HepG2 (cell line): Measurements from ENCODE around the gene TMEM130. TPM values are rescaled to one million over a fixed set of nuclear protein-coding genes. Genes with fewer than 3 reads are reported as not detected.

Experiments
- ATM ChIP-seq: fragments of 450-650 bp; IDR thresholded peaks from 2 replicates; pipeline ENCODE4 v1.7.1; 2017; ENCODE audit warnings: mild to moderate bottlenecking, borderline replicate concordance
- EP300 ChIP-seq, 3 experiments: sonication (generic) in 1 of 3; formaldehyde crosslinking in 1 of 3; IDR thresholded peaks; 2 replicates each; pipeline versions ENCODE4 v1.5.1 to v1.6.1; 2011 to 2020; ENCODE audit warnings: low read depth in 2 of 3, low read length in 2 of 3, borderline replicate concordance in 1 of 3, improper control_type of control experiment in 1 of 3, mild to moderate bottlenecking in 1 of 3, missing genetic modification reagents in 1 of 3, moderate library complexity in 1 of 3
- FOXJ3 ChIP-seq: sonication (generic); formaldehyde crosslinking; IDR thresholded peaks from 2 replicates; pipeline ENCODE4 v1.4.0; 2020; ENCODE audit warnings: missing genetic modification reagents, mild to moderate bottlenecking, borderline replicate concordance
- GABPA ChIP-seq, 2 experiments: IDR thresholded peaks; 2 replicates each; pipeline ENCODE4 v1.6.1; 2011 to 2016; ENCODE audit warnings: low read depth in 2 of 2, low read length in 1 of 2, missing biosample characterization in 1 of 2, missing genetic modification characterization in 1 of 2
- HNRNPL ChIP-seq: fragments of 200-400 bp; formaldehyde crosslinking; IDR thresholded peaks from 2 replicates; pipeline ENCODE4 v1.6.1; 2017; ENCODE audit warnings: mild to moderate bottlenecking, low read depth, low read length
- HOXA7 ChIP-seq: sonication (generic); formaldehyde crosslinking; IDR thresholded peaks from 2 replicates; pipeline ENCODE4 v1.8.1; 2022; ENCODE audit warnings: mild to moderate bottlenecking, missing genetic modification reagents, moderate library complexity
- SETDB1 ChIP-seq: sonication (generic); formaldehyde crosslinking; IDR thresholded peaks from 2 replicates; pipeline ENCODE4 v1.5.1; 2020; ENCODE audit warnings: missing genetic modification reagents, mild to moderate bottlenecking, borderline replicate concordance
- SIN3B ChIP-seq: fragments of 150-350 bp; IDR thresholded peaks from 2 replicates; pipeline ENCODE4 v1.6.1; 2014; ENCODE audit warnings: low read length
- SMARCE1 ChIP-seq: fragments of 450-650 bp; IDR thresholded peaks from 2 replicates; pipeline ENCODE4 v1.6.1; 2017; ENCODE audit warnings: borderline replicate concordance
- SNAPC2 ChIP-seq: sonication (generic); formaldehyde crosslinking; IDR thresholded peaks from 2 replicates; pipeline ENCODE4 v1.8.1; 2022; ENCODE audit warnings: mild to moderate bottlenecking, missing genetic modification reagents
- SNRNP70 ChIP-seq: fragments of 200-400 bp; formaldehyde crosslinking; IDR thresholded peaks from 2 replicates; pipeline ENCODE4 v1.6.1; 2017; ENCODE audit warnings: mild to moderate bottlenecking, low read depth, low read length, moderate library complexity
- TP53 ChIP-seq: sonication (generic); formaldehyde crosslinking; conservative IDR thresholded peaks from 2 replicates; pipeline ENCODE4 v1.4.0; 2020; ENCODE audit warnings: missing genetic modification reagents
- ZBTB20 ChIP-seq: sonication (generic); formaldehyde crosslinking; IDR thresholded peaks from 2 replicates; pipeline ENCODE4 v1.8.1; 2023; ENCODE audit warnings: missing genetic modification reagents, low read depth, mild to moderate bottlenecking, borderline replicate concordance
- ZNF562 ChIP-seq: sonication (generic); formaldehyde crosslinking; IDR thresholded peaks from 2 replicates; pipeline ENCODE4 v1.8.0; 2022; ENCODE audit warnings: missing genetic modification reagents, borderline replicate concordance
- ZNF652 ChIP-seq: IDR thresholded peaks from 2 replicates; pipeline ENCODE4 v1.6.1; 2016; ENCODE audit warnings: low read depth, borderline replicate concordance
- polyA plus RNA-seq, 8 experiments: library from polyadenylated mRNA; depleted of rRNA in 3 of 8; stranded (reverse) in 7 of 8; unstranded in 1 of 8; fragments of >200 nt; fragmentation: Illumina TruSeq in 4 of 8; extraction: Trizol in 4 of 8; gene quantifications; 2 replicates each; pipeline versions ENCODE4 v1.2.1 to v1.2.3, GENCODE V29; 2011 to 2016; ENCODE audit warnings: low read depth in 4 of 8, missing spikeins in 1 of 8, mixed read lengths in 1 of 8; ENCODE audit not compliant: insufficient read depth in 1 of 8
- total RNA-seq, 5 experiments: library from RNA; depleted of rRNA; stranded (reverse); fragments of >200 nt; fragmentation: Illumina TruSeq; extraction: Trizol; gene quantifications; 2 replicates each; pipeline ENCODE4 v1.2.3, GENCODE V29; 2016; ENCODE audit warnings: low read depth in 1 of 5
- TF ChIP-seq, protein P1 (sequence below): IDR thresholded peaks from 2 replicates; pipeline ENCODE4 v1.4.0; 2020; ENCODE audit warnings: mild to moderate bottlenecking, missing genetic modification reagents
- TF ChIP-seq, protein P2 (sequence below): sonication (generic); formaldehyde crosslinking; IDR thresholded peaks from 2 replicates; pipeline ENCODE4 v1.4.0; 2020; ENCODE audit warnings: mild to moderate bottlenecking, missing genetic modification reagents
- TF ChIP-seq, protein P3 (sequence below): sonication (generic); formaldehyde crosslinking; IDR thresholded peaks from 2 replicates; pipeline ENCODE4 v1.5.1; 2020; ENCODE audit warnings: missing genetic modification reagents, mild to moderate bottlenecking, borderline replicate concordance
- TF ChIP-seq, protein P4 (sequence below): sonication (generic); formaldehyde crosslinking; IDR thresholded peaks from 2 replicates; pipeline ENCODE4 v1.4.0; 2020; ENCODE audit warnings: missing genetic modification reagents

Gene TMEM130
- total and polyA plus RNA-seq, 2 of the 13 experiments (the other 11 are each of a cell fraction or from before 2014, with no cell fraction given): not detected

DNA sequence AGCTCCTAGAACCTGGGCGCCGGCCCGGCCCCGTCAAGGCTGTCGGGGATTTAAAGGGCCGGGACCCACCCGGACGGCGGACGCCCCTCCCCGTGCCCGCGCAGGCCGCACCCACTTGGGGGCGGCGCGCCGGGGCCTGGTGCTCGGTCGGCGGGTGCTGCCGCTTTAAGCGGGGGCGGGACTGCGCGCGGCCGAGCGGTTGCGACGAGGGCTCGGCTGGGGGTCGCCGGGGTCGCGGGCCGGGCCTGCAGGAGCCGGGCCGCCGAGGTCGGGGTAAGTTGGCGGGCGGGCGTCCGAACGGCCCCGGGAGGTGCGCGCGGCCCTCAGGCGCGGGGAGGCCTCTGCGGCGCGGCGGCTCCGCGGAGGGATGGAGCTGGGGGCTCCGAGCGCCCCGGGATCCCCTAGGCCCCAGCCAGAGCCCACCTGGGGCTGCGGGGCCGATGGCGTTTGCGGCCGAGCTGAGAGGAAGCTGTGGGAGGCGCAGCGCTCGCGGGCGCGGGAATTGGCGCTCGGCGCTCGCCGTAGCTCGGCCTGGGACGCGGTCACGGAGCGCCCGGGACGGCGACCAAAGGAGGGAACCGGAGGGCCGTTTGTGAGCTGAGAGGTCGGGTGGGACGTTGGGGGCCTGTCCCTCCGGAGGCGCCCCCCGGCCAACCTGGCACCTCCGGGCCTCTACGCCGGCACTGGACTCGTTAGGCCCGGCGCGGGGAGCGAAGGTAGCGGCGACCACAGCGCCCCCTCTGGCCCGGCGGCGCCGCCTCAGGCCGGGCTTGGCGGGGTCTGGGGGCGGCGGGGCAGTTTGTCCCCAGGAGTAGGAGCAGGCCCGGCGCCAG, 8.8 kb upstream of the TMEM130 start, which contains the start of gene TRRAP (continued):
- TF ChIP-seq, protein P1, sequence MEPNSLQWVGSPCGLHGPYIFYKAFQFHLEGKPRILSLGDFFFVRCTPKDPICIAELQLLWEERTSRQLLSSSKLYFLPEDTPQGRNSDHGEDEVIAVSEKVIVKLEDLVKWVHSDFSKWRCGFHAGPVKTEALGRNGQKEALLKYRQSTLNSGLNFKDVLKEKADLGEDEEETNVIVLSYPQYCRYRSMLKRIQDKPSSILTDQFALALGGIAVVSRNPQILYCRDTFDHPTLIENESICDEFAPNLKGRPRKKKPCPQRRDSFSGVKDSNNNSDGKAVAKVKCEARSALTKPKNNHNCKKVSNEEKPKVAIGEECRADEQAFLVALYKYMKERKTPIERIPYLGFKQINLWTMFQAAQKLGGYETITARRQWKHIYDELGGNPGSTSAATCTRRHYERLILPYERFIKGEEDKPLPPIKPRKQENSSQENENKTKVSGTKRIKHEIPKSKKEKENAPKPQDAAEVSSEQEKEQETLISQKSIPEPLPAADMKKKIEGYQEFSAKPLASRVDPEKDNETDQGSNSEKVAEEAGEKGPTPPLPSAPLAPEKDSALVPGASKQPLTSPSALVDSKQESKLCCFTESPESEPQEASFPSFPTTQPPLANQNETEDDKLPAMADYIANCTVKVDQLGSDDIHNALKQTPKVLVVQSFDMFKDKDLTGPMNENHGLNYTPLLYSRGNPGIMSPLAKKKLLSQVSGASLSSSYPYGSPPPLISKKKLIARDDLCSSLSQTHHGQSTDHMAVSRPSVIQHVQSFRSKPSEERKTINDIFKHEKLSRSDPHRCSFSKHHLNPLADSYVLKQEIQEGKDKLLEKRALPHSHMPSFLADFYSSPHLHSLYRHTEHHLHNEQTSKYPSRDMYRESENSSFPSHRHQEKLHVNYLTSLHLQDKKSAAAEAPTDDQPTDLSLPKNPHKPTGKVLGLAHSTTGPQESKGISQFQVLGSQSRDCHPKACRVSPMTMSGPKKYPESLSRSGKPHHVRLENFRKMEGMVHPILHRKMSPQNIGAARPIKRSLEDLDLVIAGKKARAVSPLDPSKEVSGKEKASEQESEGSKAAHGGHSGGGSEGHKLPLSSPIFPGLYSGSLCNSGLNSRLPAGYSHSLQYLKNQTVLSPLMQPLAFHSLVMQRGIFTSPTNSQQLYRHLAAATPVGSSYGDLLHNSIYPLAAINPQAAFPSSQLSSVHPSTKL: peak; percentile 41; the same call in 1 of the 2 replicates
- TF ChIP-seq GABPA (IDR thresholded peaks at IDR 0.05; ENCODE audit: low read depth, low read length) (peak; percentile 33; the same call in 1 of the 2 replicates), GABPA (CRISPR knock-in tag; IDR thresholded peaks at IDR 0.05; ENCODE audit: low read depth) (no peak), SETDB1 (no peak), FOXJ3 (CRISPR knock-in tag) (no peak), HOXA7 (CRISPR knock-in tag) (no peak), SNAPC2 (CRISPR knock-in tag) (no peak), TP53 (CRISPR knock-in tag) (no peak), EP300 (IDR thresholded peaks at IDR 0.05; ENCODE audit: low read depth in 2 of 2, low read length in 2 of 2) (no peak), EP300 (CRISPR knock-in tag; IDR thresholded peaks at IDR 0.05; ENCODE audit: borderline replicate concordance) (no peak), SIN3B (no peak), HNRNPL (no peak; the same call in 1 of the 2 replicates), SMARCE1 (no peak), SNRNP70 (no peak), ATM (no peak), ZNF562 (CRISPR knock-in tag) (no peak), ZNF652 (CRISPR knock-in tag) (no peak), ZBTB20 (CRISPR knock-in tag) (no peak)
- TF ChIP-seq, protein P2, sequence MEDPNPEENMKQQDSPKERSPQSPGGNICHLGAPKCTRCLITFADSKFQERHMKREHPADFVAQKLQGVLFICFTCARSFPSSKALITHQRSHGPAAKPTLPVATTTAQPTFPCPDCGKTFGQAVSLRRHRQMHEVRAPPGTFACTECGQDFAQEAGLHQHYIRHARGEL (CRISPR knock-in tag): no peak
- TF ChIP-seq, protein P3, sequence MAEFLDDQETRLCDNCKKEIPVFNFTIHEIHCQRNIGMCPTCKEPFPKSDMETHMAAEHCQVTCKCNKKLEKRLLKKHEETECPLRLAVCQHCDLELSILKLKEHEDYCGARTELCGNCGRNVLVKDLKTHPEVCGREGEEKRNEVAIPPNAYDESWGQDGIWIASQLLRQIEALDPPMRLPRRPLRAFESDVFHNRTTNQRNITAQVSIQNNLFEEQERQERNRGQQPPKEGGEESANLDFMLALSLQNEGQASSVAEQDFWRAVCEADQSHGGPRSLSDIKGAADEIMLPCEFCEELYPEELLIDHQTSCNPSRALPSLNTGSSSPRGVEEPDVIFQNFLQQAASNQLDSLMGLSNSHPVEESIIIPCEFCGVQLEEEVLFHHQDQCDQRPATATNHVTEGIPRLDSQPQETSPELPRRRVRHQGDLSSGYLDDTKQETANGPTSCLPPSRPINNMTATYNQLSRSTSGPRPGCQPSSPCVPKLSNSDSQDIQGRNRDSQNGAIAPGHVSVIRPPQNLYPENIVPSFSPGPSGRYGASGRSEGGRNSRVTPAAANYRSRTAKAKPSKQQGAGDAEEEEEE (CRISPR knock-in tag): no peak
- TF ChIP-seq, protein P4, sequence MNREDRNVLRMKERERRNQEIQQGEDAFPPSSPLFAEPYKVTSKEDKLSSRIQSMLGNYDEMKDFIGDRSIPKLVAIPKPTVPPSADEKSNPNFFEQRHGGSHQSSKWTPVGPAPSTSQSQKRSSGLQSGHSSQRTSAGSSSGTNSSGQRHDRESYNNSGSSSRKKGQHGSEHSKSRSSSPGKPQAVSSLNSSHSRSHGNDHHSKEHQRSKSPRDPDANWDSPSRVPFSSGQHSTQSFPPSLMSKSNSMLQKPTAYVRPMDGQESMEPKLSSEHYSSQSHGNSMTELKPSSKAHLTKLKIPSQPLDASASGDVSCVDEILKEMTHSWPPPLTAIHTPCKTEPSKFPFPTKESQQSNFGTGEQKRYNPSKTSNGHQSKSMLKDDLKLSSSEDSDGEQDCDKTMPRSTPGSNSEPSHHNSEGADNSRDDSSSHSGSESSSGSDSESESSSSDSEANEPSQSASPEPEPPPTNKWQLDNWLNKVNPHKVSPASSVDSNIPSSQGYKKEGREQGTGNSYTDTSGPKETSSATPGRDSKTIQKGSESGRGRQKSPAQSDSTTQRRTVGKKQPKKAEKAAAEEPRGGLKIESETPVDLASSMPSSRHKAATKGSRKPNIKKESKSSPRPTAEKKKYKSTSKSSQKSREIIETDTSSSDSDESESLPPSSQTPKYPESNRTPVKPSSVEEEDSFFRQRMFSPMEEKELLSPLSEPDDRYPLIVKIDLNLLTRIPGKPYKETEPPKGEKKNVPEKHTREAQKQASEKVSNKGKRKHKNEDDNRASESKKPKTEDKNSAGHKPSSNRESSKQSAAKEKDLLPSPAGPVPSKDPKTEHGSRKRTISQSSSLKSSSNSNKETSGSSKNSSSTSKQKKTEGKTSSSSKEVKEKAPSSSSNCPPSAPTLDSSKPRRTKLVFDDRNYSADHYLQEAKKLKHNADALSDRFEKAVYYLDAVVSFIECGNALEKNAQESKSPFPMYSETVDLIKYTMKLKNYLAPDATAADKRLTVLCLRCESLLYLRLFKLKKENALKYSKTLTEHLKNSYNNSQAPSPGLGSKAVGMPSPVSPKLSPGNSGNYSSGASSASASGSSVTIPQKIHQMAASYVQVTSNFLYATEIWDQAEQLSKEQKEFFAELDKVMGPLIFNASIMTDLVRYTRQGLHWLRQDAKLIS: no peak
